ENCODE data around the gene NINL. TPM values are rescaled to one million over a fixed set of nuclear protein-coding genes. Genes with fewer than 3 reads are reported as not detected.
A peak's percentile ranks its signal among the peaks of the same experiment; 100 is the strongest.

Gene NINL
- total and polyA plus RNA-seq, 2 of the 4 experiments (the other 2 are of a cell fraction): 3.0 to 10.4 TPM

- WGBS, 2 experiments (ENCODE audit: extremely low coverage in 2 of 2, insufficient read length in 1 of 2): 93% methylated on average over 2 of the region's 5 CpGs; no CpG with 5 or more reads in 1 of the 2 experiments
- no peak overlapping the region for H3K27ac ChIP-seq (ENCODE audit: insufficient read depth, low read length)
- peaks cover 2% of the 10 kb centered on the region; the same call in 1 of the 2 replicates for H3K9me3 ChIP-seq (ENCODE audit: control insufficient read depth, insufficient read depth, low read length)
- H3K14ac ChIP-seq (replicated peaks; ENCODE audit: low read depth, low read length): no peak overlapping the region
- in situ Hi-C loops (cut with MboI; ENCODE audit: low sequenced_read_pairs) (loop anchor here (25.0 kb wide), 2 partner anchors 153 to 478 kb away; no protein-coding TSS in a partner anchor), dilution Hi-C loops (cut with HindIII; ENCODE audit: low sequenced_read_pairs, unreplicated experiment) (no loop called here), intact Hi-C loops (cut with micrococcal nuclease) (loop anchor here (2.0 kb wide), 1 partner anchor 114 kb away; no protein-coding TSS in a partner anchor)
- no peak for TF ChIP-seq SMC3 (IDR thresholded peaks at IDR 0.05; ENCODE audit: low read depth, low read length)
- TF ChIP-seq FOS (IDR thresholded peaks at IDR 0.05; ENCODE audit: low read depth, low read length): no peak
- TF ChIP-seq RAD21 (IDR thresholded peaks at IDR 0.05; ENCODE audit: low read length): no peak
- TF ChIP-seq POLR2A (IDR thresholded peaks at IDR 0.05; ENCODE audit: low read depth, low read length): no peak
- no peak for TF ChIP-seq RCOR1 (IDR thresholded peaks at IDR 0.05; ENCODE audit: insufficient replicate concordance, low read length)
- no peak for TF ChIP-seq CTCF (conservative IDR thresholded peaks at IDR 0.05; ENCODE audit: low read depth, low read length)
- peaks cover 10% of the 10 kb centered on the region for H3K4me1 ChIP-seq (ENCODE audit: control insufficient read depth, insufficient read depth, low read length)
- DNase-seq (no peak), ATAC-seq (ENCODE audit: low read depth) (no peak)
- ChIA-PET POLR2A (ENCODE audit: unreplicated experiment) (no interaction called here), CTCF (no interaction called here)
- no peak overlapping the region for H3K4me2 ChIP-seq (ENCODE audit: low read depth, low read length)
- 0 out of 4 replicates have a peak overlapping the region, but pooled peaks of 1 of the 2 experiments have one; percentile 14 for H4K8ac ChIP-seq (ENCODE audit: low read depth in 2 of 2, low read length in 2 of 2)
- H4K5ac ChIP-seq (ENCODE audit: low read depth, low read length): no peak overlapping the region
- H3K56ac ChIP-seq (ENCODE audit: extremely low read depth, insufficient read depth, low read length): no peak overlapping the region
- H4K91ac ChIP-seq (ENCODE audit: insufficient read depth, low read depth, low read length): no peak overlapping the region
- no peak overlapping the region for H3K4me3 ChIP-seq (ENCODE audit: insufficient read depth, low read depth, low read length)
- H3K9me1 ChIP-seq (ENCODE audit: insufficient read depth, low read length): peaks cover 11% of the 10 kb centered on the region
- no peak overlapping the region for H3K23ac ChIP-seq (ENCODE audit: low read depth, low read length)
- H3K36me3 ChIP-seq (ENCODE audit: control insufficient read depth, insufficient read depth, low read length): peaks cover 52% of the 10 kb centered on the region
- no peak overlapping the region for H3K18ac ChIP-seq (ENCODE audit: low read depth, low read length)
- H2BK120ac ChIP-seq (ENCODE audit: low read depth, low read length): no peak overlapping the region
- H2BK5ac ChIP-seq (ENCODE audit: low read depth, low read length, poor library complexity, severe bottlenecking): no peak overlapping the region
- H3K79me1 ChIP-seq (ENCODE audit: low read depth in 1 of 2, low read length in 2 of 2): peaks cover 0 to 4% of the 10 kb centered on the region in 2 experiments; a peak in 1 of 4 replicates
- no peaks in the 10 kb centered on the region for H4K20me1 ChIP-seq (ENCODE audit: insufficient read depth, low read length)
- H2BK15ac ChIP-seq (ENCODE audit: low read depth, low read length): no peak overlapping the region
- H2AFZ ChIP-seq (replicated peaks; ENCODE audit: low read length, poor library complexity): no peak overlapping the region
- no peaks in the 10 kb centered on the region for H3K27me3 ChIP-seq (ENCODE audit: control insufficient read depth, insufficient read depth, low read length)
- H2AK9ac ChIP-seq (replicated peaks; ENCODE audit: low read depth, low read length, poor library complexity): peak overlapping the region; percentile 3
- no peak overlapping the region for H2AK5ac ChIP-seq (ENCODE audit: low read depth, low read length)
- no TSS peak for BruUV-seq (replicated peaks)
- no peak overlapping the region for H3K4ac ChIP-seq (ENCODE audit: low read depth, low read length)
- no peak overlapping the region for H3K9ac ChIP-seq (ENCODE audit: low read depth, low read length)
- no peak overlapping the region for H2BK20ac ChIP-seq (ENCODE audit: low read depth, low read length)
These were observed 76.2 kb downstream of the NINL start for GRCh38 chr20:25509084-25509483.
